K562 (cell line): Measurements from ENCODE around the gene IBA57. TPM values are rescaled to one million over a fixed set of nuclear protein-coding genes. Genes with fewer than 3 reads are reported as not detected.

Experiments used
- CHD7 ChIP-seq: fragments of 200-600 bp; sonication (generic); IDR thresholded peaks from one replicate; pipeline ENCODE4 v1.6.1; 2012; ENCODE audit warnings: mild to moderate bottlenecking, low read depth, low read length, inconsistent platforms
- KAT7 ChIP-seq: sonication (generic); formaldehyde crosslinking; IDR thresholded peaks from 2 replicates; pipeline ENCODE4 v1.8.0; 2022; ENCODE audit warnings: missing genetic modification reagents, mild to moderate bottlenecking, borderline replicate concordance
- MYC ChIP-seq, 2 experiments: fragments of 250-450 bp in 1 of 2; sonication (Bioruptor Pico) in 1 of 2; IDR thresholded peaks; 2 replicates each; pipeline versions ENCODE4 v1.5.1 to v1.6.1; 2012 to 2021; ENCODE audit warnings: low read depth in 2 of 2, borderline replicate concordance in 1 of 2, improper control_type of control experiment in 1 of 2, low read length in 1 of 2, mild to moderate bottlenecking in 1 of 2, moderate library complexity in 1 of 2
- NFXL1 ChIP-seq: fragments of 450-650 bp; formaldehyde crosslinking; IDR thresholded peaks from 2 replicates; pipeline ENCODE4 v1.4.0; 2021; ENCODE audit warnings: mild to moderate bottlenecking
- NR2F6 ChIP-seq: fragments of 450-650 bp; formaldehyde crosslinking; IDR thresholded peaks from 2 replicates; pipeline ENCODE4 v1.4.0; 2020; ENCODE audit warnings: mild to moderate bottlenecking
- TAF7 ChIP-seq: fragments of 450-650 bp; IDR thresholded peaks from 2 replicates; pipeline ENCODE4 v1.6.1; 2016; ENCODE audit warnings: missing genetic modification characterization, missing compliant biosample characterization
- ZNF583 ChIP-seq: fragments of 250-450 bp; sonication (Bioruptor Pico); IDR thresholded peaks from 2 replicates; pipeline ENCODE4 v1.4.0; 2020
- polyA plus RNA-seq, 8 experiments: library from polyadenylated mRNA; depleted of rRNA in 4 of 8; stranded (reverse) in 5 of 8; unstranded in 3 of 8; fragments of >200 nt; fragmentation: Nextera tagmentation in 2 of 8; fragmentation: Illumina TruSeq in 1 of 8; extraction: Ambion mirVana in 2 of 8; extraction: Trizol in 1 of 8; gene quantifications; 2 replicates each; pipeline versions ENCODE4 v1.2.1 to v1.2.3, GENCODE V29; 2011 to 2014; ENCODE audit warnings: inconsistent platforms in 1 of 8, missing spikeins in 1 of 8
- total RNA-seq, 7 experiments: library from RNA; depleted of rRNA in 6 of 7; stranded (reverse); fragments of >200 nt in 6 of 7; fragmentation: Illumina TruSeq in 2 of 7; extraction: Trizol in 2 of 7; gene quantifications; 2 replicates each; pipeline versions ENCODE4 v1.2.1 to v1.2.3, GENCODE V29; 2011 to 2021; ENCODE audit warnings: low replicate concordance in 1 of 7
- TF ChIP-seq, protein P1 (sequence below), 2 experiments: fragments of 450-650 bp; conservative IDR thresholded peaks; 2 replicates each; pipeline ENCODE4 v1.6.1; 2017; ENCODE audit warnings: mild to moderate bottlenecking in 2 of 2, moderate library complexity in 2 of 2
- TF ChIP-seq, protein P2 (sequence below): fragments of 250-450 bp; sonication (Bioruptor Pico); IDR thresholded peaks from 2 replicates; pipeline ENCODE4 v1.9.0; 2021; ENCODE audit warnings: mild to moderate bottlenecking, inconsistent platforms

IBA57 gene
- total and polyA plus RNA-seq, 9 of the 15 experiments (the other 6 are each of a cell fraction or from before 2014, with no cell fraction given) = 0.77 to 15.5 (median 2.7) TPM

DNA sequence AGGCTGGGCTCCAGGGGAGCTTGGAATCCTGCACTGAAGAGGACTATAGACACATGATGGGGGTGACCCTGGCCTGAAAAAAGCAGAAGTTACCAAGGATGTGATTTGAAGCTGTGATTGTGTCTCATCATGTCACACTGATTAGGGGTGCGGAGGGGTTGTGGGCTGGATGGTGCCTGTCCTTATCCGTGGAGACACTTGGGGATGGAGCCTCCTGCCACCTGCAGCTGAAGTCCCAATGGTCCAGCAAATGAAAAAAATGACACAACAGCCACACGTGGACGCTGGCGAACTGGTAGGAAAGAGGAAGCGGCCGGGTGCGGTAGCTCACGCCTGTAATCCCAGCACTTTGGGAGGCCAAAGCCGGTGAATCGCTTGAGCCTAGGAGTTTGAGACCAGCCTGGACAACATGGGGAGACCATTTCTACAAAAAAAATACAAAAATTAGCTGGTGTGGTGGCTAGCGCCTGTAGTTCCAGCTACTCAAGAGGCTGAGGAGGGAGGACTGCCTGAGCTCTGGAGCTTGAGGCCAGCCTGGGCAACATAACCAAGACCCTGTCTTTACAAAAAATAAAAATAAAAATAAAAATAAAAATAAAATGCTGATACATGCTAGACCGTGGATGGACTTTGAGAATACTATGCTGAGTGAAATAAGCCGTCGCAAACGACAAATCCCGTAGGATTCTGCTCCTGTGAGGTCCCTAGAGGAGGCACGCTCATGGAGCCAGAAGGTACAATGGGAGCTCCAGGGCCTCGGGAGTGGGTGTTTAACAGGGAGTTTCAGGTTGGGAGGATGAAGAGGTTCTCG is 838 bp upstream of the IBA57 start (continued):
- TF ChIP-seq KAT7 (CRISPR knock-in tag) = no peak
- TF ChIP-seq ZNF583 (CRISPR knock-in tag) = no peak
- TF ChIP-seq, protein P1, sequence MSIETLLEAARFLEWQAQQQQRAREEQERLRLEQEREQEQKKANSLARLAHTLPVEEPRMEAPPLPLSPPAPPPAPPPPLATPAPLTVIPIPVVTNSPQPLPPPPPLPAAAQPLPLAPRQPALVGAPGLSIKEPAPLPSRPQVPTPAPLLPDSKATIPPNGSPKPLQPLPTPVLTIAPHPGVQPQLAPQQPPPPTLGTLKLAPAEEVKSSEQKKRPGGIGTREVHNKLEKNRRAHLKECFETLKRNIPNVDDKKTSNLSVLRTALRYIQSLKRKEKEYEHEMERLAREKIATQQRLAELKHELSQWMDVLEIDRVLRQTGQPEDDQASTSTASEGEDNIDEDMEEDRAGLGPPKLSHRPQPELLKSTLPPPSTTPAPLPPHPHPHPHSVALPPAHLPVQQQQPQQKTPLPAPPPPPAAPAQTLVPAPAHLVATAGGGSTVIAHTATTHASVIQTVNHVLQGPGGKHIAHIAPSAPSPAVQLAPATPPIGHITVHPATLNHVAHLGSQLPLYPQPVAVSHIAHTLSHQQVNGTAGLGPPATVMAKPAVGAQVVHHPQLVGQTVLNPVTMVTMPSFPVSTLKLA (conservative IDR thresholded peaks at IDR 0.05) = peak; percentile 90 to 93
- no peak; the same call in 1 of the 2 replicates for TF ChIP-seq NR2F6 (CRISPR knock-in tag)
- no peak for TF ChIP-seq NFXL1
- no peak for TF ChIP-seq TAF7 (tag)
- no peak for TF ChIP-seq CHD7
- TF ChIP-seq, protein P2, sequence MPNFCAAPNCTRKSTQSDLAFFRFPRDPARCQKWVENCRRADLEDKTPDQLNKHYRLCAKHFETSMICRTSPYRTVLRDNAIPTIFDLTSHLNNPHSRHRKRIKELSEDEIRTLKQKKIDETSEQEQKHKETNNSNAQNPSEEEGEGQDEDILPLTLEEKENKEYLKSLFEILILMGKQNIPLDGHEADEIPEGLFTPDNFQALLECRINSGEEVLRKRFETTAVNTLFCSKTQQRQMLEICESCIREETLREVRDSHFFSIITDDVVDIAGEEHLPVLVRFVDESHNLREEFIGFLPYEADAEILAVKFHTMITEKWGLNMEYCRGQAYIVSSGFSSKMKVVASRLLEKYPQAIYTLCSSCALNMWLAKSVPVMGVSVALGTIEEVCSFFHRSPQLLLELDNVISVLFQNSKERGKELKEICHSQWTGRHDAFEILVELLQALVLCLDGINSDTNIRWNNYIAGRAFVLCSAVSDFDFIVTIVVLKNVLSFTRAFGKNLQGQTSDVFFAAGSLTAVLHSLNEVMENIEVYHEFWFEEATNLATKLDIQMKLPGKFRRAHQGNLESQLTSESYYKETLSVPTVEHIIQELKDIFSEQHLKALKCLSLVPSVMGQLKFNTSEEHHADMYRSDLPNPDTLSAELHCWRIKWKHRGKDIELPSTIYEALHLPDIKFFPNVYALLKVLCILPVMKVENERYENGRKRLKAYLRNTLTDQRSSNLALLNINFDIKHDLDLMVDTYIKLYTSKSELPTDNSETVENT (CRISPR knock-in tag) = no peak
- TF ChIP-seq MYC (IDR thresholded peaks at IDR 0.05; ENCODE audit: low read depth, low read length) = peak; percentile 87
- no peak for TF ChIP-seq MYC (CRISPR knock-in tag; IDR thresholded peaks at IDR 0.05; ENCODE audit: borderline replicate concordance, low read depth)
